Neural cell (in vitro differentiated cells): Measurements from ENCODE around the gene CNGA3. TPM values are rescaled to one million over a fixed set of nuclear protein-coding genes. Genes with fewer than 3 reads are reported as not detected.

ENCODE experiments used
- H2AFZ ChIP-seq: fragments of 200-600, 300-800 bp; sonication (generic), shearing (Covaris generic); 2 replicates; pipeline ENCODE4 v1.6.0; 2014; ENCODE audit warnings: low read depth, mild to moderate bottlenecking, antibody characterized with exemption, low read length, moderate library complexity
- H3F3A ChIP-seq: fragments of 200-600 bp; shearing (Covaris generic); 2 replicates; pipeline ENCODE4 v1.6.1; 2016; ENCODE audit warnings: mild to moderate bottlenecking, moderate library complexity, mixed read lengths, antibody characterized with exemption, low read length; ENCODE audit not compliant: insufficient read depth, poor library complexity, severe bottlenecking
- H3K27ac ChIP-seq: fragments of 200-600, 300-800 bp; sonication (generic), shearing (Covaris generic); 2 replicates; pipeline ENCODE4 v1.5.1; 2014; ENCODE audit warnings: mild to moderate bottlenecking, low read length, moderate library complexity
- H3K27me3 ChIP-seq: fragments of 300-800, 200-600 bp; sonication (generic), shearing (Covaris generic); 2 replicates; pipeline ENCODE4 v1.6.0; 2014; ENCODE audit warnings: mild to moderate bottlenecking, low read depth, low read length, moderate library complexity; ENCODE audit not compliant: insufficient read depth
- H3K36me3 ChIP-seq: fragments of 300-800, 200-600 bp; sonication (generic), shearing (Covaris generic); 2 replicates; pipeline ENCODE4 v1.5.1; 2014; ENCODE audit warnings: mild to moderate bottlenecking, antibody characterized with exemption, low read length, moderate library complexity; ENCODE audit not compliant: insufficient read depth
- H3K4me2 ChIP-seq: fragments of 300-800, 200-600 bp; sonication (generic), shearing (Covaris generic); 2 replicates; pipeline ENCODE4 v1.6.0; 2014; ENCODE audit warnings: mild to moderate bottlenecking, low read length
- H3K4me3 ChIP-seq: fragments of 300-800, 200-600 bp; sonication (generic), shearing (Covaris generic); 2 replicates; pipeline ENCODE4 v1.5.1; 2014; ENCODE audit warnings: mild to moderate bottlenecking, low read length, moderate library complexity
- H3K79me2 ChIP-seq: fragments of 200-600 bp; shearing (Covaris generic); replicated peaks from 2 replicates; pipeline ENCODE4 v1.6.0; 2014; ENCODE audit warnings: mild to moderate bottlenecking, low read length, moderate library complexity; ENCODE audit not compliant: insufficient read depth
- H3K9ac ChIP-seq: fragments of 300-800, 200-600 bp; sonication (generic), shearing (Covaris generic); 2 replicates; pipeline ENCODE4 v1.6.1; 2016; ENCODE audit warnings: mild to moderate bottlenecking, low read length, mixed read lengths
- H3K9me2 ChIP-seq: fragments of 200-600 bp; shearing (Covaris generic); 2 replicates; pipeline ENCODE4 v1.6.1; 2016; ENCODE audit warnings: mild to moderate bottlenecking, low read length, mixed read lengths; ENCODE audit not compliant: insufficient read depth
- H3K9me3 ChIP-seq: fragments of 200-600, 300-800 bp; sonication (generic), shearing (Covaris generic); 2 replicates; pipeline ENCODE4 v1.6.1; 2016; ENCODE audit warnings: mild to moderate bottlenecking, mixed run types, low read length, moderate library complexity, mixed read lengths
- H4K20me1 ChIP-seq: fragments of 200-600 bp; shearing (Covaris generic); 2 replicates; pipeline ENCODE4 v1.6.1; 2016; ENCODE audit warnings: mild to moderate bottlenecking, mixed run types; ENCODE audit not compliant: insufficient read depth
- EP300 ChIP-seq: fragments of 450-650 bp; conservative IDR thresholded peaks from 2 replicates; pipeline ENCODE4 v1.6.1; 2014; ENCODE audit warnings: antibody characterized with exemption, mild to moderate bottlenecking, moderate library complexity; ENCODE audit not compliant: poor library complexity, severe bottlenecking
- EZH2 ChIP-seq: fragments of 200-600, 300-800 bp; shearing (Covaris generic), sonication (generic); IDR thresholded peaks from 2 replicates; pipeline ENCODE4 v1.6.1; 2014; ENCODE audit warnings: antibody characterized with exemption, low read length, borderline replicate concordance, mild to moderate bottlenecking; ENCODE audit not compliant: insufficient read depth, poor library complexity, severe bottlenecking
- MXI1 ChIP-seq: fragments of 450-650 bp; conservative IDR thresholded peaks from 2 replicates; pipeline ENCODE4 v1.6.1; 2014; ENCODE audit warnings: antibody characterized with exemption, mild to moderate bottlenecking; ENCODE audit not compliant: poor library complexity, severe bottlenecking
- POLR2AphosphoS5 ChIP-seq: IDR thresholded peaks from 2 replicates; pipeline ENCODE4 v1.6.1; 2012
- RAD21 ChIP-seq: fragments of 450-650 bp; conservative IDR thresholded peaks from 2 replicates; pipeline ENCODE4 v1.6.1; 2014; ENCODE audit warnings: antibody characterized with exemption, mild to moderate bottlenecking, moderate library complexity
- SMC3 ChIP-seq: fragments of 450-650 bp; conservative IDR thresholded peaks from 2 replicates; pipeline ENCODE4 v1.6.1; 2014; ENCODE audit warnings: antibody characterized with exemption, mild to moderate bottlenecking, moderate library complexity; ENCODE audit not compliant: poor library complexity
- TAF1 ChIP-seq: IDR thresholded peaks from 2 replicates; pipeline ENCODE4 v1.6.1; 2012; ENCODE audit warnings: low read depth
- polyA plus RNA-seq: library from polyadenylated mRNA; depleted of rRNA; stranded (reverse); fragments of >200 nt; gene quantifications from 2 replicates; pipeline ENCODE4 v1.2.3, GENCODE V29; 2014
- TF ChIP-seq, protein P1 (sequence below): fragments of 450-650 bp; IDR thresholded peaks from 2 replicates; pipeline ENCODE4 v1.5.1; 2014; ENCODE audit warnings: antibody characterized with exemption, mild to moderate bottlenecking, moderate library complexity; ENCODE audit not compliant: poor library complexity, severe bottlenecking
- TF ChIP-seq, protein P2 (sequence below): IDR thresholded peaks from 2 replicates; pipeline ENCODE4 v1.6.1; 2012; ENCODE audit warnings: borderline replicate concordance

The CNGA3 gene
- polyA plus RNA-seq, 1 donor from 2014 or later = 0.64 TPM

DNA sequence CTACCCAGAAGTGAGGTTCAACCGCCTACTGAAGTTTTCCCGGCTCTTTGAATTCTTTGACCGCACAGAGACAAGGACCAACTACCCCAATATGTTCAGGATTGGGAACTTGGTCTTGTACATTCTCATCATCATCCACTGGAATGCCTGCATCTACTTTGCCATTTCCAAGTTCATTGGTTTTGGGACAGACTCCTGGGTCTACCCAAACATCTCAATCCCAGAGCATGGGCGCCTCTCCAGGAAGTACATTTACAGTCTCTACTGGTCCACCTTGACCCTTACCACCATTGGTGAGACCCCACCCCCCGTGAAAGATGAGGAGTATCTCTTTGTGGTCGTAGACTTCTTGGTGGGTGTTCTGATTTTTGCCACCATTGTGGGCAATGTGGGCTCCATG, 49.7 kb downstream of the CNGA3 start:
- no peaks in the 10 kb centered on the region for H3K79me2 ChIP-seq
- no peaks in the 10 kb centered on the region for H3K9me3 ChIP-seq
- no peak overlapping the region for H3K27ac ChIP-seq
- H4K20me1 ChIP-seq = no peaks in the 10 kb centered on the region
- no peak overlapping the region for H3K9ac ChIP-seq
- no peak overlapping the region for H3K4me2 ChIP-seq
- TF ChIP-seq, protein P1, sequence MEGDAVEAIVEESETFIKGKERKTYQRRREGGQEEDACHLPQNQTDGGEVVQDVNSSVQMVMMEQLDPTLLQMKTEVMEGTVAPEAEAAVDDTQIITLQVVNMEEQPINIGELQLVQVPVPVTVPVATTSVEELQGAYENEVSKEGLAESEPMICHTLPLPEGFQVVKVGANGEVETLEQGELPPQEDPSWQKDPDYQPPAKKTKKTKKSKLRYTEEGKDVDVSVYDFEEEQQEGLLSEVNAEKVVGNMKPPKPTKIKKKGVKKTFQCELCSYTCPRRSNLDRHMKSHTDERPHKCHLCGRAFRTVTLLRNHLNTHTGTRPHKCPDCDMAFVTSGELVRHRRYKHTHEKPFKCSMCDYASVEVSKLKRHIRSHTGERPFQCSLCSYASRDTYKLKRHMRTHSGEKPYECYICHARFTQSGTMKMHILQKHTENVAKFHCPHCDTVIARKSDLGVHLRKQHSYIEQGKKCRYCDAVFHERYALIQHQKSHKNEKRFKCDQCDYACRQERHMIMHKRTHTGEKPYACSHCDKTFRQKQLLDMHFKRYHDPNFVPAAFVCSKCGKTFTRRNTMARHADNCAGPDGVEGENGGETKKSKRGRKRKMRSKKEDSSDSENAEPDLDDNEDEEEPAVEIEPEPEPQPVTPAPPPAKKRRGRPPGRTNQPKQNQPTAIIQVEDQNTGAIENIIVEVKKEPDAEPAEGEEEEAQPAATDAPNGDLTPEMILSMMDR = no peak
- TF ChIP-seq TAF1 = no peak
- TF ChIP-seq EP300 = no peak
- no peak for TF ChIP-seq EZH2
- TF ChIP-seq RAD21 = no peak
- TF ChIP-seq POLR2AphosphoS5 = no peak
- no peak for TF ChIP-seq MXI1
- TF ChIP-seq, protein P2, sequence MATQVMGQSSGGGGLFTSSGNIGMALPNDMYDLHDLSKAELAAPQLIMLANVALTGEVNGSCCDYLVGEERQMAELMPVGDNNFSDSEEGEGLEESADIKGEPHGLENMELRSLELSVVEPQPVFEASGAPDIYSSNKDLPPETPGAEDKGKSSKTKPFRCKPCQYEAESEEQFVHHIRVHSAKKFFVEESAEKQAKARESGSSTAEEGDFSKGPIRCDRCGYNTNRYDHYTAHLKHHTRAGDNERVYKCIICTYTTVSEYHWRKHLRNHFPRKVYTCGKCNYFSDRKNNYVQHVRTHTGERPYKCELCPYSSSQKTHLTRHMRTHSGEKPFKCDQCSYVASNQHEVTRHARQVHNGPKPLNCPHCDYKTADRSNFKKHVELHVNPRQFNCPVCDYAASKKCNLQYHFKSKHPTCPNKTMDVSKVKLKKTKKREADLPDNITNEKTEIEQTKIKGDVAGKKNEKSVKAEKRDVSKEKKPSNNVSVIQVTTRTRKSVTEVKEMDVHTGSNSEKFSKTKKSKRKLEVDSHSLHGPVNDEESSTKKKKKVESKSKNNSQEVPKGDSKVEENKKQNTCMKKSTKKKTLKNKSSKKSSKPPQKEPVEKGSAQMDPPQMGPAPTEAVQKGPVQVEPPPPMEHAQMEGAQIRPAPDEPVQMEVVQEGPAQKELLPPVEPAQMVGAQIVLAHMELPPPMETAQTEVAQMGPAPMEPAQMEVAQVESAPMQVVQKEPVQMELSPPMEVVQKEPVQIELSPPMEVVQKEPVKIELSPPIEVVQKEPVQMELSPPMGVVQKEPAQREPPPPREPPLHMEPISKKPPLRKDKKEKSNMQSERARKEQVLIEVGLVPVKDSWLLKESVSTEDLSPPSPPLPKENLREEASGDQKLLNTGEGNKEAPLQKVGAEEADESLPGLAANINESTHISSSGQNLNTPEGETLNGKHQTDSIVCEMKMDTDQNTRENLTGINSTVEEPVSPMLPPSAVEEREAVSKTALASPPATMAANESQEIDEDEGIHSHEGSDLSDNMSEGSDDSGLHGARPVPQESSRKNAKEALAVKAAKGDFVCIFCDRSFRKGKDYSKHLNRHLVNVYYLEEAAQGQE = no peak
- no peak for TF ChIP-seq SMC3
- H3K36me3 ChIP-seq = no peaks in the 10 kb centered on the region
- H3F3A ChIP-seq = no peaks in the 10 kb centered on the region
- no peak overlapping the region for H3K4me3 ChIP-seq
- no peak overlapping the region for H2AFZ ChIP-seq
- H3K9me2 ChIP-seq = no peaks in the 10 kb centered on the region
- H3K27me3 ChIP-seq = no peaks in the 10 kb centered on the region

DNA sequence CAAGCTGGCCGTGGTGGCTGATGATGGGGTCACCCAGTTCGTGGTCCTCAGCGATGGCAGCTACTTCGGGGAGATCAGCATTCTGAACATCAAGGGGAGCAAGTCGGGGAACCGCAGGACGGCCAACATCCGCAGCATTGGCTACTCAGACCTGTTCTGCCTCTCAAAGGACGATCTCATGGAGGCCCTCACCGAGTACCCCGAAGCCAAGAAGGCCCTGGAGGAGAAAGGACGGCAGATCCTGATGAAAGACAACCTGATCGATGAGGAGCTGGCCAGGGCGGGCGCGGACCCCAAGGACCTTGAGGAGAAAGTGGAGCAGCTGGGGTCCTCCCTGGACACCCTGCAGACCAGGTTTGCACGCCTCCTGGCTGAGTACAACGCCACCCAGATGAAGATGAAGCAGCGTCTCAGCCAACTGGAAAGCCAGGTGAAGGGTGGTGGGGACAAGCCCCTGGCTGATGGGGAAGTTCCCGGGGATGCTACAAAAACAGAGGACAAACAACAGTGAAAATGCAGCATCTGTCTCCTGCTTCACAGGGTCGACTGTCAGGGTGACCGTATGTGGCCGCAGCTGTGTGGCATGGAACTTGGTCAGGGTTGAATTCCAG, 50.6 kb downstream of the CNGA3 start:
- Histone ChIP-seq H3K9ac (no peak overlapping the region), H4K20me1 (no peaks in the 10 kb centered on the region), H3K27me3 (no peaks in the 10 kb centered on the region), H3K27ac (no peak overlapping the region), H3K9me2 (no peaks in the 10 kb centered on the region), H3K9me3 (no peaks in the 10 kb centered on the region), H3K4me3 (no peak overlapping the region), H3K79me2 (no peaks in the 10 kb centered on the region), H3K36me3 (no peaks in the 10 kb centered on the region), H3K4me2 (no peak overlapping the region), H2AFZ (no peak overlapping the region), H3F3A (no peaks in the 10 kb centered on the region)
- TF ChIP-seq RAD21 (no peak), TAF1 (no peak), MXI1 (no peak), POLR2AphosphoS5 (no peak), SMC3 (no peak), EP300 (no peak), EZH2 (no peak)
- TF ChIP-seq, protein P1 = no peak
- TF ChIP-seq, protein P2 = no peak
